AG04450 (cell line): ENCODE data around the gene TMEM202. TPM values are rescaled to one million over a fixed set of nuclear protein-coding genes. Genes with fewer than 3 reads are reported as not detected.
"Not testable (repeated sequence)": the region's sequence is repeated elsewhere in the genome, so short reads cannot be mapped to it uniquely, and the experiment has no call there.

ENCODE experiments used
- CTCF ChIA-PET: fragments of 300-600, 350-600 bp; formaldehyde crosslinking; extraction: SDS; loops from one replicate; lab custom pipeline; 2022; ENCODE audit warnings: antibody characterized with exemption, inconsistent platforms; lab: Charles Lee
- POLR2A ChIA-PET: fragments of 350-600 bp; formaldehyde crosslinking; extraction: SDS; loops from one replicate; lab custom pipeline; 2021; ENCODE audit warnings: antibody characterized with exemption, inconsistent platforms; lab: Yijun Ruan, JAX
- DNase-seq: peaks from one replicate; pipeline ENCODE4 v3.0.0-alpha.2; 2011; ENCODE audit warnings: low read depth, low spot score
- H3K27ac ChIP-seq: one replicate; pipeline ENCODE4 v1.5.1; 2012; ENCODE audit warnings: low read depth, low read length, control low read depth
- H3K27me3 ChIP-seq: one replicate; pipeline ENCODE4 v1.6.0; 2012; ENCODE audit warnings: low read length; ENCODE audit not compliant: control insufficient read depth, insufficient read depth
- H3K4me3 ChIP-seq: 2 replicates; pipeline ENCODE4 v1.5.1; 2011; ENCODE audit warnings: mild to moderate bottlenecking, low read depth, low read length, control low read depth
- H3K9me3 ChIP-seq: 2 replicates; pipeline ENCODE4 v1.5.1; 2012; ENCODE audit warnings: low read length; ENCODE audit not compliant: control insufficient read depth, insufficient read depth
- polyA plus RNA-seq: library from polyadenylated mRNA; depleted of rRNA; stranded (reverse); fragments of >200 nt; gene quantifications from 2 replicates; pipeline ENCODE4 v1.2.3, GENCODE V29; 2011
- TF ChIP-seq, protein P1 (sequence below): IDR thresholded peaks from 2 replicates; pipeline ENCODE4 v1.5.1; 2011; ENCODE audit warnings: low read depth, low read length, control low read depth, inconsistent platforms

TMEM202 gene
- polyA plus RNA-seq, 1 experiment = not detected

- Histone ChIP-seq H3K27me3 (peaks cover 2% of the 10 kb centered on the region), H3K9me3 (no peaks in the 10 kb centered on the region), H3K4me3 (no peak overlapping the region), H3K27ac (no peak overlapping the region)
- CTCF ChIA-PET = interaction anchor here (0.7 kb wide), 1 partner anchor 148 kb away, joined by 4 read pairs; no protein-coding TSS in a partner anchor
- DNase-seq = no peak
- TF ChIP-seq, protein P1, sequence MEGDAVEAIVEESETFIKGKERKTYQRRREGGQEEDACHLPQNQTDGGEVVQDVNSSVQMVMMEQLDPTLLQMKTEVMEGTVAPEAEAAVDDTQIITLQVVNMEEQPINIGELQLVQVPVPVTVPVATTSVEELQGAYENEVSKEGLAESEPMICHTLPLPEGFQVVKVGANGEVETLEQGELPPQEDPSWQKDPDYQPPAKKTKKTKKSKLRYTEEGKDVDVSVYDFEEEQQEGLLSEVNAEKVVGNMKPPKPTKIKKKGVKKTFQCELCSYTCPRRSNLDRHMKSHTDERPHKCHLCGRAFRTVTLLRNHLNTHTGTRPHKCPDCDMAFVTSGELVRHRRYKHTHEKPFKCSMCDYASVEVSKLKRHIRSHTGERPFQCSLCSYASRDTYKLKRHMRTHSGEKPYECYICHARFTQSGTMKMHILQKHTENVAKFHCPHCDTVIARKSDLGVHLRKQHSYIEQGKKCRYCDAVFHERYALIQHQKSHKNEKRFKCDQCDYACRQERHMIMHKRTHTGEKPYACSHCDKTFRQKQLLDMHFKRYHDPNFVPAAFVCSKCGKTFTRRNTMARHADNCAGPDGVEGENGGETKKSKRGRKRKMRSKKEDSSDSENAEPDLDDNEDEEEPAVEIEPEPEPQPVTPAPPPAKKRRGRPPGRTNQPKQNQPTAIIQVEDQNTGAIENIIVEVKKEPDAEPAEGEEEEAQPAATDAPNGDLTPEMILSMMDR = no peak
- POLR2A ChIA-PET = interaction anchor here (0.6 kb wide), 1 partner anchor 170 kb away, joined by 10 read pairs; no protein-coding TSS in a partner anchor
Observed at GRCh38 chr15:72421484-72421883, 23.4 kb downstream of the TMEM202 start.

GRCh38 chr15:72423256-72423655 is 25.2 kb downstream of the TMEM202 start:
- CTCF ChIA-PET = interaction anchor here (0.7 kb wide), 1 partner anchor 32 kb away, joined by 3 read pairs; no protein-coding TSS in a partner anchor
- Histone ChIP-seq H3K27me3 (peaks cover 2% of the 10 kb centered on the region), H3K4me3 (no peak overlapping the region), H3K27ac (no peak overlapping the region), H3K9me3 (no peaks in the 10 kb centered on the region)
- TF ChIP-seq, protein P1 = no peak
- POLR2A ChIA-PET = no interaction called here
- DNase-seq = no peak

GRCh38 chr15:72426753-72427152 is 28.6 kb downstream of the TMEM202 start:
- no peak for DNase-seq
- ChIA-PET CTCF (no interaction called here), POLR2A (no interaction called here)
- Histone ChIP-seq H3K27ac (no peak overlapping the region), H3K27me3 (no peaks in the 10 kb centered on the region), H3K9me3 (no peaks in the 10 kb centered on the region), H3K4me3 (no peak overlapping the region)
- TF ChIP-seq, protein P1 = no peak

- CTCF ChIA-PET = no interaction called here
- DNase-seq = no peak
- TF ChIP-seq, protein P1 = no peak
- no peak overlapping the region for H3K27ac ChIP-seq
- no peak overlapping the region for H3K4me3 ChIP-seq
- no peaks in the 10 kb centered on the region for H3K27me3 ChIP-seq
- H3K9me3 ChIP-seq = peaks cover 3% of the 10 kb centered on the region
- POLR2A ChIA-PET = no interaction called here
Observed at GRCh38 chr15:72437650-72438316, 39.7 kb downstream of the TMEM202 start.

- H3K9me3 ChIP-seq, H3K27ac ChIP-seq, DNase-seq, POLR2A ChIA-PET, CTCF ChIA-PET, H3K27me3 ChIP-seq, H3K4me3 ChIP-seq: not testable (repeated sequence)
Observed at GRCh38 chr15:72442848-72443247, 44.7 kb downstream of the TMEM202 start.
